Measurements from ENCODE around the gene SDF4. TPM values are rescaled to one million over a fixed set of nuclear protein-coding genes. Genes with fewer than 3 reads are reported as not detected.
"Not testable (repeated sequence)": the region's sequence is repeated elsewhere in the genome, so short reads cannot be mapped to it uniquely, and the experiment has no call there.

The SDF4 gene
- total RNA-seq, 1 experiment from 2014 or later = 119 TPM

DNA sequence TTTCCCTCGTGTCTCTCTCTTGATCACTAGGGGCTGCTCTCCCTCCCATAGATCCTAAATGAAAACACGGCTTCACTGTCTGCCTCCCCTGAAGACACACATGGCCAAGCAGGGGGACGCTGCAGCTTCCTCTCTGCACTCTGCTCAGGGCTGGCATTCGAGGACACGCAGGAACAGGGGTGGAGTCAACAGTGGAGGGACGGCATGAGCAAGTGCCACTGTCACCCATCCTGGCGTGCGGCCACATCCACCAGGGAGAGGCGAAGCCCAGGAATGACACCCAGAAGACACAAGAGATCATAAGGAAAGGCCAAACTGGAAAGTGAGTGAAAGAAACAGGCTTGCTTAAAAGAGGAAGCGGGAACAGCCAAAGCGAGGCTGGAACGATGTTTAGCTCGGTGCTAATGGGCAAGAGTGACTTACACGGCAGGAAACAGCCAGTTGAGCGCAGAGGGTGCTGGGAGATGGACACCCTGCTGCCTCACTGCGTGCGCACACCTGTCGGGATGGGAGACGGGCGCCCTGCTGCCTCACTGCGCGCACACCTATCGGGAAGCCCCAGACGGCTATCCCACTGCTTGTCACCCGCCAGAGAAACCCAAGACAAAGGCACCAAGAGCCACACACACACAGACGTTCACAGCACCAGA, 28.3 kb upstream of the SDF4 start:
- DNase-seq (ENCODE audit: low read depth) = no peak

DNA sequence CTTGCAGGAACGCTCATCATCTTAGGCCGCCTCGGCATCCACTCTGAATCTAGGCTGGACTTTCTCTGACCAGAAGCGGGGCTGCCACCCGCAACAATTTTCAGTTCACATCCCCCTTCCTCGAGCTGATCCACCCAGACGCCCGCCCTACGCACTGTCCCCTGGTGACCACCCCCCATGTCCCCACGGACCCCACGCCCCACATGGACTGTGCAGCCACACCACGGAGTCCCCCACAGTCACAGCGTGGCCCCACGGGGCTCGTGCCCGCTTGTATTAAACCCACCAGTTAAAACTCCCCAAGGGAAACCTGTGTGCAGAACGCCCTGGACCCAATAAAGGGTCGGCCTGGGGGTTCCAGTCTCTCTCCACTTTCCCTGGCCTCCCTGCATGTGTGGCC, 27.7 kb upstream of the SDF4 start:
- DNase-seq (ENCODE audit: low read depth) = no peak

DNA sequence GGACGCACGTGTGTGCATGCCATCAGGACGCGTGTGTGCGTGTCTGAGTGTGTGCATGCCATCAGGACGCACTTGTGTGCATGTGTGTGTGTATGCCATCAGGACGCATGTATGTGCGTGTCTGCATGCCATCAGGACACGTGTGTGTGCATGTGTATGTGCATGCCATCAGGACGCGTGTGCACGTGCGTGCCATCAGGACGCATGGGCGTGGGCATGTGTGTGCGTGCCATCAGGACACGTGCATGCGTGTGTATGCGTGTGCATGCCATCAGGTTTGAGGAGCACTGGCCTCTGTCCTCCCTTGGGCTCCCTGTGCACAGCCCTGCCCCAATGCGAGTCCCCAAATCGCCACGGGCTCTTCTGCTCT, 27.3 kb upstream of the SDF4 start:
- no peak for DNase-seq (ENCODE audit: low read depth)

DNA sequence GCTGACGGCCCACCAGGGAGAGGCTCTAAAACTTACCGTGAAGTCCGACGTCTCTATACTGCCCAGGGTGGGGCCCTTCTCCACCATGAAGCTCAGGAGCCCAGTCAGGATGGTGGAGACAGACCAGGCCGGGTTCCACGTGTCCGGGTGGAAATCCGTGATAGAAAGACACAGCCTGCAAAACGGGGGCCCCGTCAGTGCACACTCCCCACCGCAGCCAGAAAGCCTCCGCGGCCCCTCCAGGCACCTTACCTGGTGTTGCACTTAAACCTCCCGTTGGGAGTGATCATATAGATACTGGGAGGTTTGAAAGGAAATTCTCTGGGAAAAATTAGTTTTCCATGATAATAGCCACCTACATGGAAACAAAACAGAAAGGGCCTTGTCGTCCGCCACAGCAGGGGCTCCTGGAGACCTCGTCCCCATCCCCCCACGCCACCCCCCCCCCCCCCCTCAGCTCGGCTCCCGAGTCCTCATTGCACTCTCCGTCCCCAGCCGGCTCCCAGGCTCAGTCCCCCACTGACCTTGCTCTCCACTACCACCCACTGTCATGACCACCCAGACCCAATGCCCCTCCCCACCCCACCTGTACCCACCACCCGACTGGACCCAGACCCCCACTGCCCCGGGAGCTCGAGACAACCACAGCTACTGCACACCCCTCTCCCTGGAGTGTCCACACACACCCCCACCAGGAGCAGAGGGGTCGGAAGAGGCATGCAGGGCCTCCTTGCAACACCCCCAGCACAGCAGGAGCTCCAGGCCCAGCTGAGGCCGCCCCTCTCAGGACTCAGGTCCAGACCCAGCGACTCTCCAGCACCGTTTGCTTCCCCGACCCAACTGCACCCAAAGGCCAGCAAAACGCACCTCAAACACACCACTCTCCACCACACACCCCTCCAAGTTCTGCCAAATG, 25.4 kb upstream of the SDF4 start:
- no peak for DNase-seq (ENCODE audit: low read depth)

DNA sequence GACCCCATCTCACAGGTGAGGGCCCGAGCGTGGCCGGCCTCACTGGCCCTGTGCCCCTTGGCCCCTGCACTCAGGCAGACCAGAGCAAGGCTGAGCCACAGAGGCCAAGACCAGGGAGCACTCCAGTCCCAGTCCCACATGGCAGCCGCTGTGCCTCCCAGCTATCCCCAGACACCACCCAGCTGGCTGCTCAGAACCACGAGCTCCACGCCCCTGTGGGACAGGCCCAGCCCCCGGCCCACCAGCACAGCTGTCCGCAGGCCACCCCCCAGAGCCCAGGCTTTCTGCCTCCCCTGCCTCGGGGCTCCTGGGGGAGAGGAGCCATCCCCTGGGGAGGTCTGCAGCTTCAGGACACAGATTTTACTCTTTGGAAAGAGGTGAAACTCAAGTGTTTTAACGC, 23.8 kb upstream of the SDF4 start:
- DNase-seq (ENCODE audit: low read depth) = no peak

DNA sequence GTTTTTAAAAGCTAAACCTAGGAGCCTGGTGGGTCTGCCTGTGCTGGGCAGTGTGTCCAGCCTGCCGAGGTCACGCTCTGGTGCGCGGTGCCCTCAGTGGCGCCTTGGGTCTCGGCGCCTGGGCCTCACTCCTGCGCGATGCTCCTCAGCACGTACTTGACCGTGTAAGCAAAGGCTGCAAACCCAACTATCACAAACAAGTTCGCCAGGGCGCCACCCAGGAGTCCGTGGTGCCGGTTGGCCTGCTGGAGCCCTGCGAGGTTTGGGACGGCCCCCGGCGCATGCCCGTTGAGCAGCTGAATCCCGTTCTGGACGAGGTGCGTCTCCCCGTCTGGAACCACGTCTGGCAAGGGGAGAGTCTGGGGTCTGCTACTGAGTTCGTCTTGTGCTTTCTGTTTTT, 23.3 kb upstream of the SDF4 start:
- DNase-seq (ENCODE audit: low read depth) = no peak

DNA sequence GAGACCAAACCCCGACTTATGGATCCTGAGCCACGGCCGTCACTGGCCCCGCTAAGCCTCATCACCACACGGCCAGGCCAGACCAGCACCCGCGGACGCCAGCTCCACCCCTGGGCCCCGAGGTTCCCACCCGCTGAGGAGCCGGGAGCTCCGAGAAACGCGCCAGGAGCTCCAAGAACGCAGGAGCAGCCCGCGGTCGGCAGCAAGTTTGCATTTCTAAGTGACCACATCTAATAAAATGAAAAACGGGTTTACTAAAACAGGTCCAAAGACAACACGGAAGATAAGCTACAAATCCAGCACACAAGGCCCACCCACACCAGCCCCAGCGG, 22.8 kb upstream of the SDF4 start:
- no peak for DNase-seq (ENCODE audit: low read depth)

DNA sequence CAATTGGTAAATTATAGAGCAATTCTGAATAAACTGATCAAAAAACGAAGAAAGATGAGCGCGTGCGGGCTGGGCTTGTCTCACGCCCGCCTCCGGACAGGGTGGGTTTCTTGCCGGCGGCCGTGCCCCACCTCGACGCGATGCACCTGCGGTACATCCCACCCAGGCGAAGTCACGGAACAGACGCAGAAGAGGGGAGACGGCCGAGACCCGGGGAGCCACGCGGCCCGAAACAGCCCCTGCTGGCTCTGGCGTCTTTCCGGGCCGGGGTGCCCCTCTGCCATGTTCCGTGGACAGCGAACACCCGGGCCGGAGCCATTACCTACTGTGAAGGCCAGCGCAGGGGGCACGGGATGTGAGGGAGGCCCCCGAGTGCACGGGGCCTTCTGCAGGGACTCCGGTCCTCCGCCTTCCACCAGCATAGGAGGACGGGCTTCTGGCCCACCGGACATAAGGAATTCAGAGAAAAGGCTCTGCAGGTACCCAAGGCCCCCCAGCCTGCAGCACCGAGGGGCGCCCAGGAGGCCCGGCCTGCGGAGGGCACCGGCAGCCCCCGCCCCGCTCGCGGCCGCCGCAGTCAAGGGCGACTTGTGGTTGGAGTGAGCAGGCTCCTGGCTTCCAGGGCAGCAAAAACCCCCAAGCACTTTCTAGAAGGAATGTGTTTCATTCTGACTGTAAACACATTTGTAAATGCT, 22.3 kb upstream of the SDF4 start:
- DNase-seq (ENCODE audit: low read depth) = no peak

DNA sequence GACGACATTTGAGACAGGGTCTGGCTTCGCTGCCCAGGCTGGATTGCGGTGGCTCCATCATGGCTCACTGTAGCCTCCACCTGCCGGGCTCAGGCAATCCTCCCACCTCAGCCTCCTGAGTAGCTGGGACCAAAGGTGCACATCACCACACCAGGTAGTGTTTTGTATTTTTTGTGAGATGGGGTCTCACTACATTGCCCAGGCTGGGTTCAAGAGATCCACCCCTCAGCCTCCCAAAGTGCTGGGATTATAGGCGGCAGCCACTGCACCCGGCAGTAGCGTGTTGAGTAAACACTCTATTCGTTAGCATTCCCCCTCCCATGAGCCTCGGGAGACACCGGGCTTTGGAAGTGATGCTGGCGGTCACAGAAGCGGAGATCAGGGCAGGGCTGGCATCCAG, 21.5 kb upstream of the SDF4 start:
- DNase-seq (ENCODE audit: low read depth) = no peak

DNA sequence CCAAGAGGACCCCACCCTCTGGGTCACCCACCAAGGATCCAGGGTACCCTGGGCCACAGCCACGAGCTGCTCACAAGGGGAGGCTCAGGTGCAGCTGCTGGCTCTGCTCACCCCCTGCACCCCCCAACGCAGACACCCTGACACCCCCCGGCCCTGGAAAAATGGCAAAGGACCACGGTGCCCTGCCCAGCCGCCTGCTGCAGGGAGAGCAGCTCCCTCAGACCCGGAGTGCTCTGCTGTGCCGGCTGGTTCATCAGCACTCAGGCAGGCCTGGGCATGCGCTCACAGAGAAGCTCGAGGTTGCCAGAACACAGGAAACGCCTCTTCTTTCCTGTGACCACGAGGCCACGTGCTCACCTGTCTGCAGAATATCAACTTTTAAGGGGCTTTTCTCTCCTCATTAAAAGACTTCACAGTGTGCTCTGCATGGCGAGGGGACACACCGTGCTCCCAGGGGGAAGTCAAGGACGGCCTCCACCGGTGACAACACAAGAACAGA, 19.0 kb upstream of the SDF4 start:
- DNase-seq (ENCODE audit: low read depth) = no peak

DNA sequence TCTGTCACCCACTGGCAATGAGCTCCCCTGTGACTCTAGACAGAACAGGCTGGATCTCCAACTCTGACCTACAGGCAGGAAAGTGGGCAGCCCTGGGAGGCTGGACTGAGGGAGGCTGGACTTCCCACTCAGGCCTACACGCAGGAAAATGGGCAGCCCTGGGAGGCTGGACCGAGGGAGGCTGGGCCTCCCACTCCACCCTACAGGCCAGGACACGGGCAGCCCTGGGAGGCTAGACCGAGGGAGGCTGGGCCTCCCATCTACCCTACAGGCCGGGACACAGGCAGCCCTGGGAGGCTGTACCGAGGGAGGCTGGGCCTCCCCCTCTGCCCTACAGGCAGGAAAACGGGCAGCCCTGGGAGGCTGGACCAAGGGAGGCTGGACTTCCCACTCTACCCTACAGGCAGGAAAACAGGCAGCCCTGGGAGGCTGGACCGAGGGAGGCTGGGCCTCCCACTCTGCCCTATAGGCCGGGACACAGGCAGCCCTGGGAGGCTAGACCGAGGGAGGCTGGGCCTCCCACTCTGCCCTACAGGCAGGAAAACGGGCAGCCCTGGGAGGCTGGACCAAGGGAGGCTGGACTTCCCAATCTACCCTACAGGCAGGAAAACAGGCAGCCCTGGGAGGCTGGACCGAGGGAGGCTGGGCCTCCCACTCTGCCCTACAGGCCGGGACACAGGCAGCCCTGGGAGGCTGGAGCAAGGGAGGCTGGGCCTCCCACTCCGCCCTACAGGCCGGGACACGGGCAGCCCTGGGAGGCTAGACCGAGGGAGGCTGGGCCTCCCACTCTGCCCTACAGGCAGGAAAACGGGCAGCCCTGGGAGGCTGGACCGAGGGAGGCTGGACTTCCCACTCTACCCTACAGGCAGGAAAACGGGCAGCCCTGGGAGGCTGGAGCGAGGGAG, 16.5 kb upstream of the SDF4 start:
- not testable (repeated sequence) for DNase-seq (ENCODE audit: low read depth)

DNA sequence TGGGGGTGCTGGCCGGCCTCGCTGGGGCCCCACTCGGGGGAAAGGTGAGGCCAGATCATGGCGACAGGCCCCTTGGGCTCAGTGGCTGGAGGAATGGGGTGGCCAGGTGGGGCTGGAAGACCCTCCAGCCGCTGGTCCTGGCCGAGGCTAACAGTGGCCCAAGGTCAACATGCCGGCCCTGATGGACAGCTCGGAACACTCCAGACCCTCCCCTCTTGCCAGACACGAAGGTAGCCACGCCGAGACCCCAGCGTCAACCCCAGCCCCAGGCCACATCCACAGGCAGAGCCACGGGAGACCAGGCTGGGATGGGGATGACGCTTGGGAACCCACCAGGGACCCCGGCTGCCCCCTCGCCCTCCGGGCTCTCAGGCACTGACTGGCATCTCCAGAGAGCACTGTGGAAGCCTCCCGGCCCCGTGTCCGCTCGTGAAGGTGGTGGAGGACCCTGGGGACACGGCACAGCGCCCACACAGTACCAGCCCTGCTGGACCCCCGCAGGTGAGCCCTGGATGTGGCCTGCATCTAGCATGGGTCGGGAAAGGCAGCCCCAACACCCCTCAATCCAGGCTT, 15.6 kb upstream of the SDF4 start:
- DNase-seq (ENCODE audit: low read depth) = no peak

DNA sequence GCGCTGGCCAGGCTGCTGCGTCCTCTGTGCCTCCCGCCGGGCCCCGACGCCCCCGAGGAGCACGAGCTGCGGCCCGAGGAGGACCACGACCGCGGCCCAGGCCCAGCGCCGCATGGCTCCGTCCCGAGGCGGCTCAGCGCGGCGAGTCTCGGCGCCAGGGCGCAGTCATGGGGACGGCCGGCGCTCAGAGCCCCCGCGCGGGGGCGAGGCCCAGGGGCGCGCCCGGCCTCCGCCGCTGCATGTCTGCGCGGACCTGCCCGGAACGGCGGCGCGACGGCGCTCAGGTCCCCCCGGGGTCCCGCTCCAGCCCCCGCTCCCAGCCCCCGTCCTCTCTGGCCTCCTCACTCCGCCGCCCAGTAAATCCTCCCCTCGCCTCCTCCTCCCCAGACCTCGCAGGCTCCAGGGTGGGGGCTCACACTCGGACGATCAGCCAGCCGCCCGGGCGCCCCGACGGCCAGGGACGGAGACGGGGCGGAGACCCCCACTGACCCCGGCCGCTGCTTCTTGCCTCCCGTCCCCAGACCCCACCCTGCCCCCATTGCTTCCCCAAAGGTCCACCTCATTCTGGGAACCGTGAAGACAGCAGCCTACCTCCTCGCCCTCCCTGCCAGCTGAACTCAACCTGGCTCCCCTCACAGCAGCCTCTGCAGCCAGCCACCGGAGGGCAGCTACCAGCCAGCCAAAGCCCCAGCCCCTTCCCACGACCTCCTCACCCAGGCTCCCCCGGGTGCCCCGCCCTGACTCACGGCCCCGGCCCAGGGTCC, 15.0 kb upstream of the SDF4 start, which contains the start of gene C1QTNF12:
TSS of gene C1QTNF12 (minus strand) at position 146 of the 764 bp plus-strand sequence. CDS start at position 114, 32 bp downstream.
- no peak for DNase-seq (ENCODE audit: low read depth)

DNA sequence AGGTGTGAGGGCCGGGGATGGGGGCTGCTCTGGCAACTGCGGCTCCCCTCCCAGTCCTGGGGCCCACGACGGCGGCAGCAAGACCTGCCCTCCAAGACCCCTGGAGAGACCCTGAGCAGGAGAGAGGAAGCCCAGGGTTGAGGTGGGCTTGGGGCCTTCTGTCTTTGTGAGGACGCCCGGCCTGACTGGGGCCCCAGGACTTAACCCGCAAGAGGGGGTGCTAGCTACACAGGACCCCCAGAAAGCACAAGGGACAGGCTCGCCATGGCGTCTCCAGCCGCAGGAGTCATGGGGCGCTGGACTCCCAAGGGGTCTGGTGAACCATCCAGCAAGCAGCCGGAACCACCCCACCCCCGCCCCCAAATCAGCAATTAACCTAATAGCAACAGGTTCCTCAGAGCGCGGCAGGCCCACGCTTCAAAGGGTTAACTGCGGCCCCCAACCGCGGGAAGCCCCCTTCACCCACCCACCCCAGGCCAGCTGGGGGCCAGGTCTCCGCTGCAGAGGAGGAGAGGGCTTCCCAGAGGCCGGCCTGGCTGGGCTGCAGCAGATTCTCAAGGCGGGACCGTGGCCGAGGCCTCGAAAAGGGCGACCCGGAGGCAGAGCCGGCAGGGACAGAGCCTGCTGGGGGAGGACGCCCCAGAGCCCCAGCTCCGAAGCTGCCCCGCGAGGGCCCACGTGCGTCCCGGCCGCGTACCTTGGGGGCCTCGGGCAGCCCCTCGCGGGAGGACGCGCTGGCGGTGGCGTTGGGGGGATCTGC, 14.2 kb upstream of the SDF4 start:
- DNase-seq (ENCODE audit: low read depth) = no peak

DNA sequence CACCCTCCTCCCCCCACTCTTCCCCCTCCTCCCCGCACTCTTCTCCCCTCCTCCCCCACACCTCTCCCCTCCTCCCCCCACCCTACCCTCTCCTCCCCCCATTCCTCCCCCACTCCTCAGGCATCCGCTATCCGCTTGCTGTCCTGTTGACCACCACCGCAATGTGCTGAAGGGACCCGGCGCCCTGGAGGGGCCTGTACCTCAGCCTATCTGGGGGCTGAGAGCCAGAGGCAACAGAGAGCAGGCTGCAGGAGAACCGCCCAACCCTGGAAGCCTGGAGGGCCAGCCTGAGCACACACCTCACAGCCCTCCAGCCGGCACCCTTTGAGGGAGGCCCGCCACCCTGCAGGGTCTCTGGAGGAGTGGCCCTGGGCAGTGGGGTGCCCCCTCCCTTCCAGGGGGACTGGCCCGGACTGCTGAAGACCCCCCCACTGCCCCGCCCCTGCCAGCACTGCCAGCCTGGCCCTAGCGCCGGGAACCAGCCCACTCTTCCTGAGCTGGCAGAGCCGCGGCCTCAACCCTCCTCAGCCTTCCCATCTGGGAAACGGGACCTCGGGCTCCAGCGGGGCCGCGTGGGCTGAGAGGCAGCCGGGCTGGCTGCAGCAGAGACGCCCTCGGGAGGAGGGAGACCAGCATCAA, 13.5 kb upstream of the SDF4 start:
- DNase-seq (ENCODE audit: low read depth) = no peak

DNA sequence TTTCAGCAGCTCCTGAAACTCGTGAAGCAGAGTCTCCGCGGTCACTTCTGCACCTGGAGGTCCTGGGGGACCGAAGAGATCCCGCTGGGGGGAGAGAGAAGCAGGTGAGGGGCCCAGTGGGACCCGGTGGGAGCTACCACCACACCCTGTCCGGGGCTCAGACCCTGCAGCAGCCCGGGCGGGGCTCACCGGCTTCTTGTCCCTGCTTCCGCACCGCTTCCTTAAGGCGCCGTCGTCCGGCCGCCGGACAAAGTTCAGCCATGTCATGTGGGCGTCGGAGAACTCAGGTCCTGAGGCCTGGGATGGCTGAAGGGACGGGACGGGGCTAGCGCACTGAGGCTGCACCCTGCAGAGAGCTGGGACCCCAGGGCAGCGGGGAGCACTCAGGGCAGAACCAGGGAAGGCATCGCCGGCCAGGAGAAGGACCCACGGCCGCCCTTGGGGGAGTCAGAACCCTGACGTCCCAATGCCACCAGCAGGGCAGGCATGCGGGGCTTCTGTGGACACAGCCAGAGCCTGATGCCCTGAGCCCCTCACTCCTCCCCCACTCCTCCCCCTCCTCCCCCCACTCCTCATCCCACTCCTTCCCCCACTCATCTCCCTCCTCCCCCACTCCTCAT, 12.5 kb upstream of the SDF4 start:
- DNase-seq (ENCODE audit: low read depth) = no peak

DNA sequence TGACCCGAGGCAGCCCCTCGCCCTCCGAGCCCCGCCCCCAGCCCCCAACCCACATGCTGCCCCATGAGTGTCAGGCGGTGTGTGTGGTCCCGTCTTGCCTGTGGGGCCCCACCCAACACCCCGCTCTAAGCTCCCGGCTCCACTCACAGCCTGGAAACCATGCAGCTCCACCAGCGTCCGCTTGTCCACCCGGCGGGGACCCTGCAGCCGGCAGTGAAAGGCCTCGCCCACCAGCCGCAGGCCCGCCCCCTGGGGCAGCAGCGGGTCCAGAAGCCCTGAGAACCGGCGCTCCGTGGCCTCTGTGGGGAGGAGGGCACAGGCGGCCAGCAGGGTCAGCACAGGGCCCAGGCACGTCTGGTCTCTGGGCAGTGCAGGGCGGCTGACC, 12.0 kb upstream of the SDF4 start:
- DNase-seq (ENCODE audit: low read depth) = no peak

DNA sequence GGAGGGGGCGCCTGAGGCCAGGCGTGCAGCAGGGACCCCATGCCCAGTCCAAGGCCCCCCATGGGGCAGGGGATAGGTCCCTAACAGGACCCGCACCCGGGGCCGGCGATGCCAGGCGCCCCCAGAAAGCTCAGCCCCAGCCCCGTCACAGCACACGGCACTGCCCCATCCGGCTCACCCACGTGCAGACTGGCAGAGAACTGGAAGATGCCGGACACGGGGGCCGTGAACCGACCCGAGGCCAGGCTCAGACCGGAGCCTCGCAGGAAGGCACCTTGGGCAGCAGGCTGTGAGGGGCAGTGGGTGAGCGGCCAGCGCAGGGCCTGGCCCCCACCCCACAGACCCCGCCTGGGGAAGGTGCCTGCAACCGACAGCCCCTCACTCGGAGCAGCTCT, 11.5 kb upstream of the SDF4 start:
- no peak for DNase-seq (ENCODE audit: low read depth)

Measured in HT1080 (cell line).